ENCODE measurements around the gene AMBP.

Gene AMBP

GRCh38 chr9:114012126-114012525, 66.0 kb downstream of the AMBP start:
- no peak overlapping the region for H3K4me2 ChIP-seq
- no peak overlapping the region for H3K4me3 ChIP-seq (IDR thresholded peaks at IDR 0.05; ENCODE audit: insufficient read depth, low read depth, low read length)
- no peaks in the 10 kb centered on the region for H3K4me1 ChIP-seq (ENCODE audit: low read depth, poor library complexity, severe bottlenecking)
- H3K27me3 ChIP-seq (ENCODE audit: insufficient read depth, low read depth) = no peaks in the 10 kb centered on the region
- no peaks in the 10 kb centered on the region for H4K20me1 ChIP-seq (ENCODE audit: insufficient read depth)
- H3K79me2 ChIP-seq (ENCODE audit: insufficient read depth, low read depth) = no peaks in the 10 kb centered on the region
- no peak for TF ChIP-seq CTCF (conservative IDR thresholded peaks at IDR 0.05; ENCODE audit: low read depth, low read length)
- H3K36me3 ChIP-seq (ENCODE audit: insufficient read depth) = no peaks in the 10 kb centered on the region
- H3K9ac ChIP-seq = no peak overlapping the region
- H3K27ac ChIP-seq = no peak overlapping the region
- no peak overlapping the region for H2AFZ ChIP-seq (ENCODE audit: low read depth)

- TF ChIP-seq CTCF (conservative IDR thresholded peaks at IDR 0.05; ENCODE audit: low read depth, low read length) = no peak
- no peaks in the 10 kb centered on the region for H3K4me1 ChIP-seq (ENCODE audit: low read depth, poor library complexity, severe bottlenecking)
- no peaks in the 10 kb centered on the region for H3K27me3 ChIP-seq (ENCODE audit: insufficient read depth, low read depth)
- no peak overlapping the region for H2AFZ ChIP-seq (ENCODE audit: low read depth)
- no peak overlapping the region for H3K27ac ChIP-seq
- no peak overlapping the region for H3K4me2 ChIP-seq
- H4K20me1 ChIP-seq (ENCODE audit: insufficient read depth) = no peaks in the 10 kb centered on the region
- no peak overlapping the region for H3K4me3 ChIP-seq (IDR thresholded peaks at IDR 0.05; ENCODE audit: insufficient read depth, low read depth, low read length)
- no peaks in the 10 kb centered on the region for H3K36me3 ChIP-seq (ENCODE audit: insufficient read depth)
- no peaks in the 10 kb centered on the region for H3K79me2 ChIP-seq (ENCODE audit: insufficient read depth, low read depth)
- no peak overlapping the region for H3K9ac ChIP-seq
These were observed 66.8 kb downstream of the AMBP start for GRCh38 chr9:114011313-114011712.

Data from KMS-11 (cell line).